GM19240 (cell line): ENCODE data around the gene NEDD1.

ENCODE experiments used
- DNase-seq: peaks from one replicate; pipeline ENCODE4 v3.0.0; 2011; ENCODE audit warnings: low spot score; ENCODE audit not compliant: insufficient read length

Gene NEDD1

DNA sequence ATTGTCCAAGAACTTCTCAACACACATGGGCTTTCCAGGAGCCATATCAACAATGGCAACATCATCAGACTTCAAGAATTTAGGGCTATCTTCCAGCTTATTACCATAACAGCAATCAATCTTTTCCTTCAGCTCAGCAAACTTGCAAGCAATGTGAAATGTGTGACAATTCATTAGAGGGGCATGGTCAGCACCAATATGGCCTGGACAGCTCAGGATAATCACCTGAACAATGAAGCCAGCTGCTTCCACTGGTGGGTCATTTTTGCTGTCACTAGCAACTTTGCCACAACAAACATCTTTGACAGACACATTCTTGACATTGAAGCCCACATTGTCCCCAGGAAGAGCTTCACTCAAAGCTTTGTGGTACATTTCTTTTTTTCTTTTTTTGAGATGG is 5.9 kb upstream of the NEDD1 start:
- no peak for DNase-seq

- DNase-seq, result no peak
These were observed 5.0 kb upstream of the NEDD1 start for GRCh38 chr12:96902076-96902475.

DNA sequence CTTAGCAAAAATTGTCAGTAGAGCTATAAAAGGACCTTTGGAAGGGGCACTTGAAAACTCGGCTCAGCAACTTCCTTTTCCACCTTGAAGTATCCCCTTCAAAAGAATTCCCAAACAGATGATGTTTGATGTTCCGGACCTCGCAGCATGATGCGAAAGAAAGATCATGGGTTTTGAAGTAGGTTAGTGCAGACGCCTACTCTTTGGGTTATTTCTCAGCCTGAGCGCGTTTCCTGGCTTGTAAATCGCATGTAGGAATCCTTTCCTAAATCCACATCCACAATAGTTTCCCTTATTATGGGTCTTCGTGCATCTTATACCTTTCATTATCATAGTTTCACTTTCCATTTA is 584 bp upstream of the NEDD1 start:
- no peak for DNase-seq

DNA sequence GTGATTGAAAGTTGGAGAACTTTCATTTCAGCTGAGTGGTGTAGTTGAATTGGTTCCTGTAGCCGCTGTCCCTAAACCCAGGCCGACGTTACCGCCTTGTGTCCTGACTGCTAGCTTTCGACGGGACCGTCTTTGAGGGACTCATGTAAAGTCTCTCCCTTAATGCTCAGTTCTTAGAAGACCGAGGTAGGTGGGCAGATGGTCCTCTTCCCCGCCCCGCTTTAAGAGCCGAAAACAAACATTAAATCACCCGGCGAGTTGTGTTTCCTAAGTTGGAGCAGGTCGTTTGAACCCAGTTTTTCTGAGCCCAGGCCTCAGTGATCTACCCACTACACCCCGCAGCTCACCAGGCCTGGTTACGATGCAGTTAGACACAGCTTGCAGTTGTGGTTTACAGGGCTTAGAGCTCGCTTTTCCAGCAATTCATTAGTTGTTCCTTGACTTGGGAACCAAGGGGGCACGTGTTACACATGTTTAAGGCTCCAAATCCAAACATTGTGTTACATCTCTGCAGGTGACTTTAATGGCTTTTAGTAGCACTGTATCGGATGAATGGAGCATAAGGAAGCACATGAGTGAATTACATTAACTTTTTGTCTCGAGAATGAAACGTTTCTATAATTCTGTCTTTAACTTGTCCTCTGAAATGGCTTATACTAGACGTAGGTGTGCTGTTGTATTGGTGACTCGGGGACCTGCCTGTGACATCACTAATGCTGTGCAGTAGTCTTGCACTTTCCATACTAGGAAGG is 790 bp downstream of the NEDD1 start:
- DNase-seq, result no peak

DNA sequence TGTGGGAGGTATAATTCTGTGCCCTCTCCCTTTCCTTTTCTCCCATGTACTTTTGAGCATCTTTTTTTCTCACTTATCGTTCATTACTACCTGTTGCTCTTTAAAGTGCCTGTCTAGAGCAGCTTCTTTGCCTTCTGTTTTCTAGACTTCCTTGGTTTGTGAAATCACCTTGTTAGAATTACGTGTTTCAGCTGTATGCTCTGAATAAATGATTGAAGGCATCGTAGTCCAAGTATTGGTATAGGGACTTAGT is 1.3 kb downstream of the NEDD1 start:
- DNase-seq, result no peak

- no peak for DNase-seq
These were observed 5.2 kb downstream of the NEDD1 start for GRCh38 chr12:96912261-96912660.

DNA sequence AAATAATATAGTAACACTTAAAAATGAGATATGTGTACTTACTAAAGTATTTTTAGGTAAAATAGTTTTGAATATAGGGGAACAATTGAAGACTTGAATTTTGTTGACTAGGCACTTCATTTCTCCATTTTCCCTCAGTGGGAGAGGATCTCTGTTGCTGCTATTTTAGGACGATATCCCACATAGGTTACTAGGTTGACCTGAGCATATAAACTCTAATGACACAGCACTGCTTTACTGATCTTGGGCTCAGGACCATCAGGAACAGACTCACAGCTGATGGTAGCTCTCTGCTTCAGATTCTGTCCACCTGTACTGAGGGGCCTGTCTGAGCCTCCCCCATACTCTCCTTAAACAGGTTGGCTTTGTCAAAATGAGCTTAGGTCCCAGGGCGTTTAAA is 5.9 kb downstream of the NEDD1 start:
- no peak for DNase-seq

DNA sequence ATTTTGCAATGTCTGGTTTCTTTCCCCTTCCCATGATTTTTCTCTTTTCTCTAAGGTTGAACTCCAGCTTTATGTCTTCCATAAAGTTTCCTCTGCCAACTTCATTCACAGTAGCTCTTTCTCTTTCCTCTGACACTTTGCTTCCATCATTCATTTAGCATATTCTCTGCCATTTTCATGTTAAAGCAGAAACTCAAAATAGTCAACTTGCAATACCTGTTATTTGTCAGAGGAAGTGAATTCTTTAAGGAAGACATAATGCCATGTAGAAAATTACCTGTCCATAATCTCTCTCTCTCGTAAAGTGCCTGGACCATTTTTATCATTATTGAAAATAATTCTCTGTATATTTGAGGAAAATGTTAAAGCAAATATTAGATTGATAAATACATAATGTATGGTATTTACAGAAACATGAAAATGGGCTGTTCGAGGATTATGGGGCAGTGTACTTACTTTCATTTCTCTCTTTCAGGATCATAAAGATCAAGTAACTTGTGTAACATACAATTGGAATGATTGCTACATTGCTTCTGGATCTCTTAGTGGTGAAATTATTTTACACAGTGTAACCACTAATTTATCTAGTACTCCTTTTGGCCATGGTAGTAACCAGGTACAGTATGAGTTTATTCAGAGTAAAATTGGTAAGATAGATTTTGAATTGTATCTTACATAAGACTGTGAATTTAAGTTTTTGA is 12.6 kb downstream of the NEDD1 start:
- DNase-seq, result no peak

DNA sequence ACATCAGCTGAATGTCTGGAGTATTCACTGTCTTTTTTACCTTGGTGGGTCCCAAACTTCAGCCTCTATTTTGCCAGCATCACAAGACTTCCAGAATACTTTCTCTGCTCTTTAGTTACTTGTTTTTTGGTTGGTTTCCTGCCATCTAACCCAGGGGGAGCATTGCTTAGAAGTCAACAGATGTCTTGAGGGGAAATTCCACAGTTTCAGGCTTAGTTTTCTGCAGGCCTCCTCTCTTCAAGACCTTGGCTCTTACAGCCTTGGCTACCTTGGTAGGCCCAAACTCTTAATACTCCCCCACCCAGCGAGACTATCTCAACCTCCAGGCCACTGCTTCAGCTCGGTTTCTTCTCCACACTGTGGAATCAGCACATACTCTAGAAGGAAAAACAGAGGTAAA is 41.7 kb downstream of the NEDD1 start:
- no peak for DNase-seq

DNA sequence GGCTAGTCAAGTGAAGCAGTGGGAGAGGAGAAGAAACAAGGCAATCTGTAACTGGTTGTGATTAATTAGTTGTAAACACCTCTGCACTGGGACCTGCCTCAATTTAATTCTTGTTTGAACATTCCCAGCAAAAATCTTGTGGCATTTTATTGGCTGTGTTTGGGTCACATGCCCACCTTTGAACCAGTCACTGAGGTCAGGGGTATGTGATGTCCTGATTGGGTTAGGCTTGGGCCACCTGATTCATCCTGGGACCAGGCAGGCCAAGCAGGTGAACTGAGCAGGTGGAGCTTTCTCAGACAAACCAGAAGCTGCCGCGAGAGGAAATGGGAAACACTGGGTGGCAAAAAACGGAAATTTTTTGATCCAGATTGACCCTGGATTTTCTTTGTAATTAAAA is 72.5 kb downstream of the NEDD1 start:
- DNase-seq, result no peak

- no peak for DNase-seq
These were observed 73.9 kb downstream of the NEDD1 start for GRCh38 chr12:96980991-96981414.

DNA sequence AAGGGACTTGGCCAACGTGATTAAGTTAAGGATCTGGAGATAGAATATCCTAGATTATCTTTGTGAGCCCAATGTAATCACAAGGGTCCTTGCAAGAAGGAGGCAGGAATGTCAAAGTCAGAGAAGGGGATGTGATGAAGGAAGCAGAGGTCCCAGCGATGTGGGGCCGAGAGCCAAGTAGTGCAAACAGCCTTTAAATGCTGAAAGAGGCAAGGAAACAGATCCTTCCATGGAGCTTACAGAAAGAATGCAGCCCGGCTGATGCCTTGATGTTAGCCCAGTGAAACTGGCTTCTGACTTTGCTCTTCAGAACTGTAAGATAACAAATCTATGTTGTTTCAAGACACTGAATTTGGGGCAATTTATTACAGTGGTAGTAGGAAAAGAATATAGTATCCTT is 74.9 kb downstream of the NEDD1 start:
- no peak for DNase-seq

DNA sequence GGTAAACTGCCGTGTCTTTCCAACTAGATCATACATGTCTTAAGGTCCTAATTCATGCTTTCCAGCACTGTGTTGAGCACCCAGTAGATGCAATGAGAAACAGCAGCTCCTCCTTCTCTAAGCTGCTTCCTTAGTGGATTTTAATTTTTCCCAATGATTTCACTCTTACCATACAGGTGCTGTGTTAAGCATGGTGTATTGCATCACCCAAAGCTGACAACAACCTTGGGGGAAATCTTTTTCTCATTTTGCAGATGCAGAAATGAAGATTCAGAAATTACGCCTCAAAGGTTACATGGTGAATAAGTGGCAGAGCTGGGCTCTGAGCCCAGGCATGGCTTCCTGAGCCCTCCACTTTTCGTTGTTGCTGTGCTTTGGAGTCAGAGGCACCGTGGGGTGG is 75.6 kb downstream of the NEDD1 start:
- no peak for DNase-seq

- DNase-seq, result peak; percentile 25
These were observed 78.7 kb downstream of the NEDD1 start for GRCh38 chr12:96985515-96986362.

DNA sequence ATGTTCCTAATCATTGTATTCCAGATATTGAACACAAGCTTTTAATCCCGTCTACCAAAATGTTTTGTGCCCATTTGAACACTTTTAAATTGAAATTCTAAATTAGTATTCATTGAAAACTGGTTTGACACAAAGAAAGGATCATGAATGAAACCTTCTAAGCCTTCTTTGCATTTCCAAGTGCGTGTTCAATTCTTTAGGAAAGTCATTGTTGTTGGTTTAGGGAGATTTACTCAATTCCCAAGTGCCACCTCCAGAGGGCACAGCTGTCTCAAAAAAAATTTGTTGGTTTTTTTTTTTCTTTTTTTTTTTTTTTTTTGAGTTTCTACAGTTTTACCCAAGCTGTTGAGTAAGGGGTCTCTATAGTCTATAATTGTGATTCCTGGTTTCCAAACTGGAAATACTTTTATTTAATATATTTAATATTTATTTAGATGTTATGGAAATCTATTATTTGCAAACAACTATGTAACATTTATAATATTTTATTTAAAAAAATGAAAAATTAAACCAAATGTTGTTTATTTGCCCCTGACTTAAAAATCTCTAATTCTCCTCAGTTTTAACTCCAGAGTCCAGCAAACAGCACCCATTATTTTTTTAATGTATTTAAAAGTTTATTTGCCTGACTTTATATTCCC is 79.9 kb downstream of the NEDD1 start:
- no peak for DNase-seq

DNA sequence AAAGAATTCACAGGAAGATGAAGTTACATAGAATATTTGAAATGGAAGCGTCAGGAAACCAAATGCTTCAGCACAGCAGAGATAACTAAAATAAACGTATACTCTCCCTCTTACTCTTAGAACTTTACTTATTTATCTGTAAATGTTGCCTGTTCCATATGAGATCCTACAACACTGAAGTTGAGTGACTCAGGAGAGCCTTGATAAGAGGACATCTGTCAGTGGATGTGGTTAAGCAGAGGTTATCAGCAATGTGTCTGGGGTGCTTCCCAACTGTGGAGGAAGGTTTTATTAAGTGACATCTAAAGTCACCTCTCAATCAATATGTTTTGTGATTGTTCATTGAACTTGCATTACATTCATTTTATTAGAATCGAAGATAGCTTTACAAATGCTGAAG is 81.9 kb downstream of the NEDD1 start:
- no peak for DNase-seq

DNA sequence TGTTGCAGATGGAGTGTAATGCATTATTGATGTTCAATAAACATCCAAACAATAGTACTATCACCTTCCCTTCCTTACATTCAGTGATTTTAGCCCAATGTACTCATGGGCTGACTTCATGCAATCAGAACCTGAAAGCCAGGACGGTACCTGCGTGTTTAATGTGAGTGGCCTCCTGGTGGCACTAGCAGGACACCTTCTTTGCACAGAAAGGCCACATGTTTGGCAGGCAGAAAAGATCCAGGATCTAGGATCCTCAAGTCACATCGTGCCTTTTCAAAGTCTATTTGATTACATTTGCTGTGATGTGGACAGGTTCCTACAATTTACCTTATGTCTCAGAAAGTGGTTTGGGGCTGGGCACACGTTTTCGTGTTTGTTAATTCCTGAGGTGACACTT is 82.9 kb downstream of the NEDD1 start:
- DNase-seq, result no peak

GRCh38 chr12:96994900-96995299 is 87.8 kb downstream of the NEDD1 start:
- no peak for DNase-seq

DNA sequence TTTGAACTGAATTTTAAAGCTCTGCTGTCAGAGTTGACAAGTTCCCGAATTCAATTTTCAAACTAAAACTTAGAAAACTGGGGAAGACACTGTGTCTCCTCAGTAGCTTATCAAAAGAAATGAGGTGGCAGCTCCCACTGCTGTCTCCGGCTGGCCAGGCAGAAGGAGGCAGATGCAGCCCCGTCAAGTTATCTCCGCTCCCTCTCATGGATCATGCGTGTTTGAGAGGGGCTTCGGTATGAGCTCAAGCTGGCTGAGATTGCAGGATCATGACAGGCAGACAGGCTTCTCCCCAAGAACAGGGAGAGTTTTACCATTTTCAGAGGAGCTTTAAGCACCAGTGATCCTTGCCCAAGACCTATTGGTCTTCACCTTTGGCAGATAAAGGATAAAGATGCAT is 88.8 kb downstream of the NEDD1 start:
- DNase-seq, result no peak

DNA sequence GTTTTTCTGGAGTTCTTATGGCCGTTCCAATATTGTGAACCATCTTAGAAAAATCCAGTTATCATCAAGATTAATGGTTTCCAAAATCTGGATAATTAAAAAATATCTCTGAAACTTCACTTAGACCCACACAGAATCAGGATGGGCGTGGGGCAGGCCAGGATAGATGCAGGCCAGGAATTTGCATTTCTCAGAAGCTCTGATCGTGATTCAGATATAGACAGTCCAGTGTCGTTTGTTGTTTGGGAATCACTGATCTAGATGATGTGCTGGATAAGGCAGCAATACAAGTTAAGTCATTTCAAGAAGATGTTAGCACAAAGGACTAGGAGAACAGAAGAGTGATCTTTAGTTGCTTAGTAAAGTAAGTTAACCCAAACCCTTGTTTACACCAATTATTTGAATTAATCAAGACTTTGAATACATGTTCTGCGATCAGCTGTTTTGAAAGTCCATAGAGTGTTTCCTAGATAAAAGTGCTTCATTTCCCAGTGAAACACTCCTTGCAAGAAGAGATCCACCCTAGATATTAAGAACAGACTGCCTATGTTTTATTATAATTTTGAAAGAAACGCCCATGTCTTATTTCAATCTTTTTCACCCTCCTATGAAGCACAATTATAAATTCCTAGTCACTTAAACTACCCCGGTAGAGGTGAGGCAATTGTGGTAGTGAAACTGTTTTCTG is 90.9 kb downstream of the NEDD1 start:
- no peak for DNase-seq

DNA sequence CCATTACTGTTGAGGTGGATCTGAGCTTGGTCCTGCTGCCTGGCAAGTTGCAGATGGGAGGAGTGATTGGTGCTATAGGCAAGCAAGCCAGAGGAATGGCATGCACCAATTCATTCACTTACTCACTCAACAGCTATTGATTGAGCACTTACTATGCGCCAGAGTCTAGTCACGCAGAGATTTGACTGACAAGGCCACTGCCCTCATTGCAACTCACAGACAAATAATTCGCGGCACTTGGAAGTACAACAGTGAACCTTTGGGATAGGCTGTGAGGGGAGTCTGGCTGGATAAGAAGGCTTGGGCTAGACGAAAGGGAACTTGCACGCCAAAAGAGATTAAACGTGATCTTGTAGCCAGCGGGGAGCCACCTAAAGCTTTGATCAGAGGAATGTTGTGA is 96.2 kb downstream of the NEDD1 start:
- DNase-seq, result no peak
